ENCODE measurements around the gene KCNQ5. TPM values are rescaled to one million over a fixed set of nuclear protein-coding genes. Genes with fewer than 3 reads are reported as not detected.

The KCNQ5 gene
- total RNA-seq, 4 donors from 2014 or later, result 1.1 to 14.6 (median 9.0) TPM

DNA sequence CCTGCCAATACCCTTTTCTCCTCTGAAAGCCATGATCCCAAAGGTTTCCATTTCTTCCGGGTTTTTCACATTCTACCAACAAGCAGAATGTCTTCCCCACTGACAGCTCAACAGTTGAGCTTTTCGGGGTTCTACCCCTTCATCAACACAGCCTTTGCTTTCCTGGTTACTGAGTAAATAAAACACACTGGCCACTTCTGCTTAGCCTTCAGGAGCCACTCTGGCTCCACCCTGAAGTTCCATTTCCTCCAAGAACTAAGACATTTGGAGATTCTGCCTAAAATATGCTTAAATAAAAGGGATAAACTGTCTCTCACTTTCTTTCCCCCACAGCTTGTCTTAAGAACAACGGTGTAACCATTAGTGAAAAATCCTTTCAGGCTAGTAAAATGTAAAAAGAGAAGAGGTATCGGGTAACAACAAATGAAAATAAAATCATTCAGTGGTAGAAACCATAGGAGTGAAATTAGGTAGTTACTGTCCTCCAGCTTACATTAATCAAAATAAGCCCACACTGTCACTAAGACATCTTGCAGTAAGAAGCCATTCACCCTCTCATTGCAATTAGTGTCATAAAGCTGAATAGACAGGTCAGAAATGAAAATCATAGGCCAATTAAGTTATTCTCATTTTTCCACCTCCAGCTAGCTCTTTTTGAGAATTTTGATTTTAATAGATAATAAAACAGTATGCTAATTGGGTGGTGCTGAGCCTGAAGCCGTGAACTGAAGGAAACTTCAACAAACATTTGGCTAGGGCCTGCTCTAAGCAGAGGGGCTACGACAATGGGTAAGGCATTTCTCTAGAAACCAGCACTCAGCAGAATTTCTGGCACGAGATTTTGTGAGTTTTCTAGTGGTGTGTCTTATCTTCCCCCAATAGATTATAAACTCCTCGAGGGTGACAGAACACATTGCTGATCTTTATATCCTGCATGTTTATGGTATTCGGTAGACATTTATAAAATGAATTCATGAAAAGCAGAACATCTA is 409.2 kb downstream of the KCNQ5 start:
- no peaks in the 10 kb centered on the region for H3K9me3 ChIP-seq
- no peaks in the 10 kb centered on the region for H3K36me3 ChIP-seq
- no peaks in the 10 kb centered on the region for H3K27me3 ChIP-seq
- TF ChIP-seq POLR2A (IDR thresholded peaks at IDR 0.05), result no peak
- TF ChIP-seq, protein P1, sequence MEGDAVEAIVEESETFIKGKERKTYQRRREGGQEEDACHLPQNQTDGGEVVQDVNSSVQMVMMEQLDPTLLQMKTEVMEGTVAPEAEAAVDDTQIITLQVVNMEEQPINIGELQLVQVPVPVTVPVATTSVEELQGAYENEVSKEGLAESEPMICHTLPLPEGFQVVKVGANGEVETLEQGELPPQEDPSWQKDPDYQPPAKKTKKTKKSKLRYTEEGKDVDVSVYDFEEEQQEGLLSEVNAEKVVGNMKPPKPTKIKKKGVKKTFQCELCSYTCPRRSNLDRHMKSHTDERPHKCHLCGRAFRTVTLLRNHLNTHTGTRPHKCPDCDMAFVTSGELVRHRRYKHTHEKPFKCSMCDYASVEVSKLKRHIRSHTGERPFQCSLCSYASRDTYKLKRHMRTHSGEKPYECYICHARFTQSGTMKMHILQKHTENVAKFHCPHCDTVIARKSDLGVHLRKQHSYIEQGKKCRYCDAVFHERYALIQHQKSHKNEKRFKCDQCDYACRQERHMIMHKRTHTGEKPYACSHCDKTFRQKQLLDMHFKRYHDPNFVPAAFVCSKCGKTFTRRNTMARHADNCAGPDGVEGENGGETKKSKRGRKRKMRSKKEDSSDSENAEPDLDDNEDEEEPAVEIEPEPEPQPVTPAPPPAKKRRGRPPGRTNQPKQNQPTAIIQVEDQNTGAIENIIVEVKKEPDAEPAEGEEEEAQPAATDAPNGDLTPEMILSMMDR (IDR thresholded peaks at IDR 0.05), result no peak
- no peak overlapping the region for H3K27ac ChIP-seq
- WGBS, 2 donors, result 84 to 86% methylated on average over 9 of the region's 9 CpGs
- no peak for DNase-seq
- intact Hi-C loops (cut with DNase I), result no loop called here
- H3K4me3 ChIP-seq (replicated peaks in 1 of 3), result no peak overlapping the region
- no peaks in the 10 kb centered on the region for H3K4me1 ChIP-seq

DNA sequence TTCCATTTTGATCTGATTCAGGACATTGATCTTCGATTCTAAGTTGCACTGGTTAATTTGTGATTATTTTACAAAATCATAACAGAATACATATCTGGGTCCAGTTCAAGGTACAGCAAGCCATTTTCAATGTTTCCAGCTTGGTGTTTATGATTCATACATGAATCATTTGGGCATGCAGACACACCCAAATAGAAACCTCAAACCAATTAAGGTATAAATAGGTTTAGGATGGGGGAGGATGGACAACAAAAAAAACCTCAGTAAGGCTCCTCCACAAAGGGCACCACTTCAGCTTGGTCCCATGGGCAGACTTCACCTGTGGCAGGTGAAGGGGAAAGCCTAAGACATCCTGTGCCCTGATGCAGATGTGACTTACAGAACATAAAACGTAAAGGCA is 410.7 kb downstream of the KCNQ5 start:
- intact Hi-C loops (cut with DNase I), result no loop called here
- Histone ChIP-seq H3K27ac (no peak overlapping the region), H3K36me3 (no peaks in the 10 kb centered on the region), H3K4me1 (no peaks in the 10 kb centered on the region), H3K4me3 (replicated peaks in 1 of 3) (no peak overlapping the region), H3K27me3 (no peaks in the 10 kb centered on the region), H3K9me3 (no peaks in the 10 kb centered on the region)
- no peak for DNase-seq
- no peak for TF ChIP-seq POLR2A (IDR thresholded peaks at IDR 0.05)
- TF ChIP-seq, protein P1 (IDR thresholded peaks at IDR 0.05), result no peak
- 92 to 96% methylated on average over 2 of the region's 2 CpGs for WGBS, 2 donors

DNA sequence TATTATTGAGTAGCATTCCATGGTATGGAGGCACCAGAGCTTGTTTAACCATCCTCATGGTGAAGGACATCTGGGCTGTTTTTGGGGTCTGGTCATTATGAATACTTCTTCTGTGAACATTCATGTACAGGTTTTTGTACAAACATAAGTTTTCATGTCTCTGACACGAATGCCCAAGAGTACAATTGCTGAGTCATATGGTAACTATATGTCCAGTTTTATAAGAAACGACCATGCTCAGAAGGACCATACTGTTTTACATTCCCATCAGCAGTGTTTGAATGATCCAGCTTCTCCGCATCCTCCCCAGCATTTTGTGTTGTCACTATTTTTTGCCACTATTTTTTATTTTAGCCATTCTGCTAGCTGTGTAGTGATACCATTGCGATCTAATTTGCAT is 414.8 kb downstream of the KCNQ5 start:
- H3K9me3 ChIP-seq, result no peaks in the 10 kb centered on the region
- H3K4me1 ChIP-seq, result no peaks in the 10 kb centered on the region
- 87 to 89% methylated on average over 4 of the region's 4 CpGs for WGBS, 2 donors
- no peak overlapping the region for H3K27ac ChIP-seq
- no peaks in the 10 kb centered on the region for H3K36me3 ChIP-seq
- no peaks in the 10 kb centered on the region for H3K27me3 ChIP-seq
- no peak overlapping the region for H3K4me3 ChIP-seq (replicated peaks in 1 of 3)
- intact Hi-C loops (cut with DNase I), result no loop called here
- TF ChIP-seq, protein P1 (IDR thresholded peaks at IDR 0.05), result no peak
- no peak for TF ChIP-seq POLR2A (IDR thresholded peaks at IDR 0.05)
- no peak for DNase-seq

DNA sequence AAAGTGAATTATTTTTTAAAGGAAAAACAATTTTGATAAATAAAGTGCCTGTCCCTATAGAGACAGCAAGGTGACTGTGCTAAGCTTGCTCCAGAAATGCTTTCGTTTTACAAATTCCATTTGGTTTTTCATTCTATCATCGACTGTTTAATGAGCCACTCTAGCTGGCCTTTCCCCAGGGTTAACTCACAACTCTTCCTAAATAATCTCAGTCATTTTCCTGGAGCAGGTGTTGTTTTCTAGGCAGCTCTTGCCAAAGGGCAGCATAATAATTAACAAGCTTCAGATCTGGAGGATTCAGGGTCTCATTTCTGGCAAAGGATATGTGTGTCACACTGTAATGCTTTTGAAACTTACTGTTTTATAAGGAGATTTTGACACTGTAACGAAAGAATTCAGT is 419.2 kb downstream of the KCNQ5 start:
- no peak for DNase-seq
- Histone ChIP-seq H3K27me3 (no peaks in the 10 kb centered on the region), H3K27ac (no peak overlapping the region), H3K36me3 (no peaks in the 10 kb centered on the region), H3K9me3 (no peaks in the 10 kb centered on the region), H3K4me3 (replicated peaks in 1 of 3) (no peak overlapping the region), H3K4me1 (peaks cover 20 to 31% of the 10 kb centered on the region in 2 donors)
- 71 to 79% methylated on average over 3 of the region's 3 CpGs for WGBS, 2 donors
- intact Hi-C loops (cut with DNase I), result no loop called here
- no peak for TF ChIP-seq POLR2A (IDR thresholded peaks at IDR 0.05)
- TF ChIP-seq, protein P1 (IDR thresholded peaks at IDR 0.05), result no peak

DNA sequence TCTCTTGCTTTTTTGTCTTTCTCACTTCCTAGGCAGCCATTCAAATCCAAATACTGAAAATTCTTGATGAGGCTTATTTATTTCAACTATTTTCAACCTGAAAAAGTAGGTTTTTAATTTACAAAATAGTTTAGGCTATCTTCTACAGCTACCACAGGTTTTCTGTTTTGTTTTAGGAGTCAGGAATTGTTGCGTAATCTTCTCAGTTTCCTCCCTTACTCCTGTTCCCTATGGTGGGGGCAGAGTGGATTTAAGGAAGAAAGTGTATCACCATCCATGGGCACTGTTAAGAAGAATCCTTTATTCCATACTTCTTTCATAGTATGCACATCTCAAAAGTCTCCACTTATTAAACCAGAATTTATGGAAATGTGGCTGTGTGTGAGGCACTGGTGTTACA is 421.0 kb downstream of the KCNQ5 start:
- Histone ChIP-seq H3K36me3 (no peaks in the 10 kb centered on the region), H3K27ac (peak overlapping the region; percentile 47 to 83 (median 69)), H3K9me3 (no peaks in the 10 kb centered on the region), H3K4me3 (replicated peaks in 1 of 3) (no peak overlapping the region), H3K27me3 (no peaks in the 10 kb centered on the region), H3K4me1 (peaks cover 20 to 31% of the 10 kb centered on the region in 2 donors)
- no peak for DNase-seq
- 85 to 96% methylated on average over 1 of the region's 1 CpG for WGBS, 2 donors
- intact Hi-C loops (cut with DNase I), result no loop called here
- TF ChIP-seq, protein P1 (IDR thresholded peaks at IDR 0.05), result no peak
- no peak for TF ChIP-seq POLR2A (IDR thresholded peaks at IDR 0.05)

All from thyroid gland (tissue), 4 donors.